D721Med (cell line): Measurements from ENCODE around the gene SLC25A43.
"Not testable (repeated sequence)": the region's sequence is repeated elsewhere in the genome, so short reads cannot be mapped to it uniquely, and the experiment has no call there.

Source experiments
- DNase-seq: peaks from one replicate; pipeline ENCODE4 v3.0.0; 2011; ENCODE audit warnings: low spot score; ENCODE audit not compliant: insufficient read length
- FAIRE-seq: peaks from 2 replicates; lab custom pipeline; 2011; peaks lifted over from hg19 to GRCh38; lab: Jason Lieb, UNC
- TF ChIP-seq, protein P1 (sequence below): IDR thresholded peaks from 2 replicates; pipeline ENCODE4 v1.5.1; 2012; ENCODE audit warnings: mild to moderate bottlenecking, control low read depth; ENCODE audit not compliant: insufficient read depth; ENCODE audit errors: missing control alignments

The SLC25A43 gene

GRCh38 chrX:119376312-119376711 is 22.8 kb upstream of the SLC25A43 start:
- no peak for FAIRE-seq
- TF ChIP-seq, protein P1, sequence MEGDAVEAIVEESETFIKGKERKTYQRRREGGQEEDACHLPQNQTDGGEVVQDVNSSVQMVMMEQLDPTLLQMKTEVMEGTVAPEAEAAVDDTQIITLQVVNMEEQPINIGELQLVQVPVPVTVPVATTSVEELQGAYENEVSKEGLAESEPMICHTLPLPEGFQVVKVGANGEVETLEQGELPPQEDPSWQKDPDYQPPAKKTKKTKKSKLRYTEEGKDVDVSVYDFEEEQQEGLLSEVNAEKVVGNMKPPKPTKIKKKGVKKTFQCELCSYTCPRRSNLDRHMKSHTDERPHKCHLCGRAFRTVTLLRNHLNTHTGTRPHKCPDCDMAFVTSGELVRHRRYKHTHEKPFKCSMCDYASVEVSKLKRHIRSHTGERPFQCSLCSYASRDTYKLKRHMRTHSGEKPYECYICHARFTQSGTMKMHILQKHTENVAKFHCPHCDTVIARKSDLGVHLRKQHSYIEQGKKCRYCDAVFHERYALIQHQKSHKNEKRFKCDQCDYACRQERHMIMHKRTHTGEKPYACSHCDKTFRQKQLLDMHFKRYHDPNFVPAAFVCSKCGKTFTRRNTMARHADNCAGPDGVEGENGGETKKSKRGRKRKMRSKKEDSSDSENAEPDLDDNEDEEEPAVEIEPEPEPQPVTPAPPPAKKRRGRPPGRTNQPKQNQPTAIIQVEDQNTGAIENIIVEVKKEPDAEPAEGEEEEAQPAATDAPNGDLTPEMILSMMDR: no peak

DNA sequence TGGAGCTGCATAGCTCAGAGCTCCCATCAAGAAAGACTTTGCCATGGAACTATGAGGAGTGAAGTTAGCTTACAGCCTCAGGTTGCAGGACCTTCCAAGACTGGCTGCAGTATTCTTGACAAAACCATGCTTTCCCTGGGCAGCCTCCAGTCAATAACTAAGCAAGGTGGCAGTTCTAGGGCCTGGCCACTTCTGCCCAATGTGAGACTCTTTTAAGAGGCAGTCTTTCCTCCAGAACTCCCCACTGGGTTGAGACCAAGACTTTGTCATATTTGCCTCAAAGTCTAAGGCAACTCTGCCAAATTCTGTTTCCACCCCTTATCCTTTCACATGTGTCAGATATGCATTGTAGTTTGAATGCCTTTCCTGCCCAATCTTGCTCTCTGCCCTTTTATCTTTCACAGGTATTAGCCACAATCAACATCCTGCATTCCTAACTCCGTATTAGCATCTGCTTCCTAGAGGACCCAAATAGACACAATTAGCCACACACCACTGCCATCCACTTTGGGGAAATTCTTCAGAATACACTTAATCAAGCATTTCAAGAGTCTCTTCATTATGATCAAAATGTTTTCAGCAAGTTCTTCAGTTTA is 17.7 kb upstream of the SLC25A43 start:
- TF ChIP-seq, protein P1: no peak
- FAIRE-seq (no peak), DNase-seq (no peak)

More at GRCh38 chrX:119376312-119376711, 22.8 kb upstream of the SLC25A43 start:
- no peak for DNase-seq

DNA sequence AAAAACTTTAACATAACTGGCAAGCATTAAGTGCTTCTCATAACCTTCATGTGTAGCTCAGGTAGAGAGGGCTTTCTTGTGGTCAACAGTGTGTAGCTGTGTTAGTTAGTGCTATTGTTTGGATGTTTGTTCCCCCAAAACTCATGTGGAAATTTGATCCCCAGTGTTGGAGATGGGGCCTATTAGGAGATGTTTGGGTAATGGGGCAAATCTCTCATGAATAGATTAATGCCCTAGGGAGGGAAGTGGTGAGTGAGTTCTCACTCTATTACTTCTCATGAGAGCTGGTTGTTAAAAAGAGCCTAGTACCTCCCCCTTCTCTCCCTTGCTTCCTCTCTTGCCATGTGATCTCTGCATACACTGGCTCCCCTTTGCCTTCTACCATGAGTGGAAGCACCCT is 16.5 kb upstream of the SLC25A43 start:
- DNase-seq (no peak), FAIRE-seq (no peak)
- TF ChIP-seq, protein P1: no peak

DNA sequence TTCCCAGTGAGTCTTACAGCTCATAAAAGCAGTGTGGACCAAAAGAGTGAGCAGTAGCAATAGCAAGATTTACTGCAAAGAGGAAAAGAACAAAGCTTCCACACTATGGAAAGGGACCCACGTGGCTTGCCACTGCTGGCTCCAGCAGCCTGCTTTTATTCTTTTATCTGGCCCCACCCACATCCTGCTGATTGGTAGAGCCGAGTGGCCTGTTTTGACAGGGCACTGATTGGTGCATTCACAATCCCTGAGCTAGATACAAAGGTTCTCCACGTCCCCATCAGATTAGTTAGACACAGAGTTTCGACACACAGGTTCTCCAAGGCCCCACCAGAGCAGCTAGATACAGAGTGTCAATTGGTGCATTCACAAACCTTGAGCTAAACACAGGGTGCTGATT is 12.5 kb upstream of the SLC25A43 start:
- FAIRE-seq, DNase-seq: not testable (repeated sequence)

- DNase-seq, FAIRE-seq: not testable (repeated sequence)
Observed at GRCh38 chrX:119387426-119387825, 11.7 kb upstream of the SLC25A43 start.

DNA sequence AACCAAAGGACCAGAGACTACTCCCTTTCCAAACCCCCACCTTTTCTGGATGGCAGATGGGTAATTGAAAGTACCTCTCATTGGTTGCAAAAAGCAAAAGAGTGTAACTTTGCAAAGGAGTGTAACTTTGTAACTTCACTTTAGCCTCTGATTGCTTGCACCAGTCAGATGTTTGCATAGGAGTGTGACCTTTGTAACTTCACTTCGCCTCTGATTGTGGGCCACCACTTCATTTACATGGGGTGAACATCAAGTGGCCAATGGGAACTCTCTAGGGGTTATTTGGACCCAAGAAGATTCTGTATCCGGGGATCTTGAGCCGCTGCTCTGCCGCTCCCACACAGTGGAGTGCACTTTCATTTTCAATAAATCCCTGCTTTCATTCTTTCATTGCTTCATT is 9.9 kb upstream of the SLC25A43 start:
- DNase-seq (no peak), FAIRE-seq (no peak)
- TF ChIP-seq, protein P1: no peak

DNA sequence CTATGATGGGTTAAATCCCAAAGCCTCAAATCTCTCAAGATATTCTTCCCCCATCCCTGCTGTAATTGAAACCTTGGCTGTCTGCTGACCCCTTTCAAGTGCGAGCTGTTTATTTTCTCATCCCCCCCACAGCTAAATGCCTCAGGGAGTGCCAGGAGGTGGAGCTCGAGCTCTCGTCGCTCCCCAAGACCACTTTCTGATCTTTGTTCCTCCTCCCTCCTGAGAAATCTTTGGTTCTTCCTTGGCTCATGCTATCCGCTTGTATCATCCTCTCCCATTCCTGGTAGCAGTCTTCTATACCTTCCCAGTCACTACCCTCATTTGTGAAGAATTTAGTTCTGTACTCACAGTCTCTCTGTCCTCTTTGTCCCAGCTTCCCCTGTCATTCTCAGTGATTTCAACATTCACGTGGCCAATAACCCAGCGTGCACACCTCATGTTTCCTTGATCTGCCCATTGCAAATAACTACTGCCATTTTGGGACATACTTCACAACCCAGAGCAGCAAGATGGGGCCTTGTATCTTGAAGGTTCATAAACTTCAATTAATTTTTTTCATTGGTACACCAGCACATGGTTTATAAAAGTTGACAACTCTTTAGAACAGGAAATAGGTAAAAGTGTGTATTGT is 9.2 kb upstream of the SLC25A43 start:
- DNase-seq: no peak
- no peak for FAIRE-seq
- TF ChIP-seq, protein P1: peak; percentile 9

DNA sequence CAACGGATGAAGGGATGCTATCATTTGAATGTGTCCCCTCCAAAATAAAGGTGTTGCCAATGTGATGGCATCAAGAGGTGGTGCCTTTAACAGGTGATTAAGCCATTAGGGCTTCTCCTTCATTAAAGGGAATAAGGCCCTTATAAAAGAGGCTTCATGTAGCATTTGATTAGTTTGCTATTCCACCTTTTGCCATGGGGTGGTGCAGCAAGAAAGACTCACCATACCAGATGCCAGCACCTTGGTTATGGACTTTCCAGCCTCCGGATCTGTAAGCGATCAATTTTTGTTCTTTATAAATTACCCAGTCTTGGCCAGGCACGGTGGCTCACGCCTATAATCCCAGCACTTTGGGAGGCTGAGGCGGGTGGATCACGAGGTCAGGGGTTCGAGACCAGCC is 7.9 kb upstream of the SLC25A43 start:
- FAIRE-seq (no peak), DNase-seq (no peak)
- TF ChIP-seq, protein P1: peak; percentile 10
